ENCODE measurements around the gene ANKS1B.
"Not testable (repeated sequence)": the region's sequence is repeated elsewhere in the genome, so short reads cannot be mapped to it uniquely, and the experiment has no call there.

The ANKS1B gene

GRCh38 chr12:99039367-99040120, 945.2 kb downstream of the ANKS1B start:
- Mint-ChIP-seq H3K36me3 (no peaks in the 10 kb centered on the region), H3K4me1 (no peaks in the 10 kb centered on the region), H3K27me3 (peaks cover 3% of the 10 kb centered on the region), H3K4me3 (no peak overlapping the region), H3K9me3 (no peaks in the 10 kb centered on the region), H3K27ac (no peak overlapping the region)

- Mint-ChIP-seq H3K4me3 (no peak overlapping the region), H3K36me3 (no peaks in the 10 kb centered on the region), H3K27me3 (peaks cover 4% of the 10 kb centered on the region), H3K27ac (no peak overlapping the region), H3K9me3 (peaks cover 5% of the 10 kb centered on the region), H3K4me1 (no peaks in the 10 kb centered on the region)
Observed at GRCh38 chr12:99036566-99036965, 948.2 kb downstream of the ANKS1B start.

- H3K9me3 Mint-ChIP-seq: peaks cover 5% of the 10 kb centered on the region
- peaks cover 4% of the 10 kb centered on the region for H3K27me3 Mint-ChIP-seq
- no peaks in the 10 kb centered on the region for H3K36me3 Mint-ChIP-seq
- H3K27ac Mint-ChIP-seq: no peak overlapping the region
- H3K4me1 Mint-ChIP-seq: no peaks in the 10 kb centered on the region
- H3K4me3 Mint-ChIP-seq: no peak overlapping the region
Observed at GRCh38 chr12:99035803-99036202, 948.9 kb downstream of the ANKS1B start.

GRCh38 chr12:99034201-99034600, 950.5 kb downstream of the ANKS1B start:
- H3K27ac Mint-ChIP-seq, H3K4me1 Mint-ChIP-seq, H3K27me3 Mint-ChIP-seq, H3K4me3 Mint-ChIP-seq, H3K36me3 Mint-ChIP-seq, H3K9me3 Mint-ChIP-seq: not testable (repeated sequence)

GRCh38 chr12:99029511-99030271, 955.0 kb downstream of the ANKS1B start:
- Mint-ChIP-seq H3K9me3 (peaks cover 5% of the 10 kb centered on the region), H3K36me3 (no peaks in the 10 kb centered on the region)

GRCh38 chr12:99027461-99027860, 957.3 kb downstream of the ANKS1B start:
- no peak overlapping the region for H3K27ac Mint-ChIP-seq
- no peaks in the 10 kb centered on the region for H3K36me3 Mint-ChIP-seq
- H3K4me1 Mint-ChIP-seq: no peaks in the 10 kb centered on the region
- H3K9me3 Mint-ChIP-seq: peaks cover 3% of the 10 kb centered on the region
- H3K4me3 Mint-ChIP-seq: no peak overlapping the region
- H3K27me3 Mint-ChIP-seq: peaks cover 2% of the 10 kb centered on the region

More at GRCh38 chr12:99029511-99030271, 955.0 kb downstream of the ANKS1B start:
- Mint-ChIP-seq H3K27ac (no peak overlapping the region), H3K27me3 (peaks cover 2% of the 10 kb centered on the region), H3K4me1 (no peaks in the 10 kb centered on the region), H3K4me3 (no peak overlapping the region)

GRCh38 chr12:99027055-99027393, 957.7 kb downstream of the ANKS1B start:
- Mint-ChIP-seq H3K36me3 (no peaks in the 10 kb centered on the region), H3K9me3 (no peaks in the 10 kb centered on the region), H3K27me3 (no peaks in the 10 kb centered on the region), H3K27ac (no peak overlapping the region), H3K4me1 (no peaks in the 10 kb centered on the region), H3K4me3 (no peak overlapping the region)

- no peak overlapping the region for H3K27ac Mint-ChIP-seq
- H3K27me3 Mint-ChIP-seq: no peaks in the 10 kb centered on the region
- no peaks in the 10 kb centered on the region for H3K4me1 Mint-ChIP-seq
- H3K36me3 Mint-ChIP-seq: no peaks in the 10 kb centered on the region
- no peak overlapping the region for H3K4me3 Mint-ChIP-seq
- H3K9me3 Mint-ChIP-seq: no peaks in the 10 kb centered on the region
Observed at GRCh38 chr12:99026332-99027054, 958.2 kb downstream of the ANKS1B start.

GRCh38 chr12:99024870-99025269, 959.9 kb downstream of the ANKS1B start:
- Mint-ChIP-seq H3K9me3 (no peaks in the 10 kb centered on the region), H3K4me3 (no peak overlapping the region), H3K27ac (no peak overlapping the region), H3K27me3 (no peaks in the 10 kb centered on the region), H3K4me1 (no peaks in the 10 kb centered on the region), H3K36me3 (no peaks in the 10 kb centered on the region)

- Mint-ChIP-seq H3K9me3 (no peaks in the 10 kb centered on the region), H3K27ac (no peak overlapping the region), H3K36me3 (no peaks in the 10 kb centered on the region), H3K4me3 (no peak overlapping the region), H3K27me3 (no peaks in the 10 kb centered on the region), H3K4me1 (no peaks in the 10 kb centered on the region)
Observed at GRCh38 chr12:99024191-99024590, 960.5 kb downstream of the ANKS1B start.

- H3K36me3 Mint-ChIP-seq: no peaks in the 10 kb centered on the region
- H3K4me1 Mint-ChIP-seq: no peaks in the 10 kb centered on the region
- H3K27ac Mint-ChIP-seq: no peak overlapping the region
- no peak overlapping the region for H3K4me3 Mint-ChIP-seq
- H3K27me3 Mint-ChIP-seq: no peaks in the 10 kb centered on the region
- H3K9me3 Mint-ChIP-seq: no peaks in the 10 kb centered on the region
Observed at GRCh38 chr12:99020871-99021270, 963.9 kb downstream of the ANKS1B start.

- H3K4me3 Mint-ChIP-seq: no peak overlapping the region
- no peak overlapping the region for H3K27ac Mint-ChIP-seq
- H3K36me3 Mint-ChIP-seq: no peaks in the 10 kb centered on the region
- no peaks in the 10 kb centered on the region for H3K4me1 Mint-ChIP-seq
- no peaks in the 10 kb centered on the region for H3K27me3 Mint-ChIP-seq
- peaks cover 5% of the 10 kb centered on the region for H3K9me3 Mint-ChIP-seq
Observed at GRCh38 chr12:99019798-99020197, 964.9 kb downstream of the ANKS1B start.

- Mint-ChIP-seq H3K4me1 (no peaks in the 10 kb centered on the region), H3K27ac (no peak overlapping the region), H3K36me3 (no peaks in the 10 kb centered on the region), H3K27me3 (no peaks in the 10 kb centered on the region), H3K9me3 (peaks cover 5% of the 10 kb centered on the region), H3K4me3 (no peak overlapping the region)
Observed at GRCh38 chr12:99017971-99018370, 966.8 kb downstream of the ANKS1B start.

- Mint-ChIP-seq H3K4me1 (no peaks in the 10 kb centered on the region), H3K36me3 (no peaks in the 10 kb centered on the region), H3K9me3 (peaks cover under 1% of the 10 kb centered on the region), H3K4me3 (no peak overlapping the region), H3K27ac (no peak overlapping the region), H3K27me3 (peaks cover 1% of the 10 kb centered on the region)
Observed at GRCh38 chr12:99009654-99010296, 975.0 kb downstream of the ANKS1B start.

GRCh38 chr12:99005601-99006000, 979.1 kb downstream of the ANKS1B start:
- Mint-ChIP-seq H3K36me3 (no peaks in the 10 kb centered on the region), H3K27ac (no peak overlapping the region), H3K27me3 (no peaks in the 10 kb centered on the region), H3K9me3 (no peaks in the 10 kb centered on the region), H3K4me1 (no peaks in the 10 kb centered on the region), H3K4me3 (no peak overlapping the region)

Measured in activated naive CD4-positive, alpha-beta T cell treated with anti-CD3 and anti-CD28 coated beads, Interleukin-2, amount 50 U/mL, for 24 hours (primary cell).